Measurements from ENCODE around the gene MRAP.
"Not testable (repeated sequence)": the region's sequence is repeated elsewhere in the genome, so short reads cannot be mapped to it uniquely, and the experiment has no call there.

Gene MRAP

DNA sequence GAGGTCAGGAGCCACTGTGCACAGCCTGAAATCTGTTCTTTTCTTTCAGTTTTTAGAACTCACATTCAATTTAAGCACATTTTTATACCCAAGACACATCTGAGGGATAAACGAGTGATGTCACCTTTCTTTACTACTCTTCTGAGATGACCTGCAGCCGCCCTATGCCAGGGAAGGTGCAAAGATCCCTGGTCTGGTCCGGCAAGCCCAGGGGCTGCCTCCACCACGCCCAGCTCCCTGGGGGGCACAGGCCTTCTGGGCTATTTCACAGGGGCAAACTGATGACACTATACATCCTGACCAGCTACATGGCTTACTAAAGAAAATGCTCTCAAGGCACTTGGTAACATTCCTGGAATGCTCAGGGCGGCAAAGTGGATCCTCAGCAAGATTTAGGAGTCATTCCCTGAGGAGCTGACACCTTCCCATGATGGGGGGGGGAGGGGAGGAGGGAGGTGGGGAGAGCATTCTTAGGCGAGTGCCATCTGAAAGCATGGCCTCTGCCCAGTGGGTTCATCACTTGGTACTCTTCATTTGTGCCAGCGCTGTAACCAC is 11.3 kb downstream of the MRAP start:
- no peak overlapping the region for H3K4me3 ChIP-seq (ENCODE audit: low read depth, low read length)
- TF ChIP-seq, protein P1, sequence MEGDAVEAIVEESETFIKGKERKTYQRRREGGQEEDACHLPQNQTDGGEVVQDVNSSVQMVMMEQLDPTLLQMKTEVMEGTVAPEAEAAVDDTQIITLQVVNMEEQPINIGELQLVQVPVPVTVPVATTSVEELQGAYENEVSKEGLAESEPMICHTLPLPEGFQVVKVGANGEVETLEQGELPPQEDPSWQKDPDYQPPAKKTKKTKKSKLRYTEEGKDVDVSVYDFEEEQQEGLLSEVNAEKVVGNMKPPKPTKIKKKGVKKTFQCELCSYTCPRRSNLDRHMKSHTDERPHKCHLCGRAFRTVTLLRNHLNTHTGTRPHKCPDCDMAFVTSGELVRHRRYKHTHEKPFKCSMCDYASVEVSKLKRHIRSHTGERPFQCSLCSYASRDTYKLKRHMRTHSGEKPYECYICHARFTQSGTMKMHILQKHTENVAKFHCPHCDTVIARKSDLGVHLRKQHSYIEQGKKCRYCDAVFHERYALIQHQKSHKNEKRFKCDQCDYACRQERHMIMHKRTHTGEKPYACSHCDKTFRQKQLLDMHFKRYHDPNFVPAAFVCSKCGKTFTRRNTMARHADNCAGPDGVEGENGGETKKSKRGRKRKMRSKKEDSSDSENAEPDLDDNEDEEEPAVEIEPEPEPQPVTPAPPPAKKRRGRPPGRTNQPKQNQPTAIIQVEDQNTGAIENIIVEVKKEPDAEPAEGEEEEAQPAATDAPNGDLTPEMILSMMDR (IDR thresholded peaks at IDR 0.05; ENCODE audit: low read depth, low read length) = no peak
- peaks cover 42% of the 10 kb centered on the region for H3K36me3 ChIP-seq
- no peak for DNase-seq
- H3K4me1 ChIP-seq = no peaks in the 10 kb centered on the region
- H3K27me3 ChIP-seq = no peaks in the 10 kb centered on the region
- H3K9me3 ChIP-seq = no peaks in the 10 kb centered on the region

DNA sequence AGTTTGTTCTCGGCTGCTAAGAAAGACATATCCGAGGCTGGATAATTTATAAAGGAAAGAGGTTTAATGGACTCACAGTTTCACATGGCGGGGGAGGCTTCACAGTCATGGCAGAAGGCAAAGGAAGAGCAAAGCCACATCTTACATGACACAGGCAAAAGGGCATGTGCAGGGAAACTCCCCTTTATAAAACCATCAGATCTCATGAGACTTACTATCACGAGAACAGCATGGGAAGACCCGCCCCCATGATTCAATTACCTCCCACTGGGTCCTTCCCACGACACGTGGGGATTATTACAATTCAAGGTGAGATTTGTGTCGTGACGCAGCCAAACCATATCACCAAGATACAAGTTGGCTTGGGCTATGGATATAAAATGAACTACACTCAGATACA is 12.3 kb downstream of the MRAP start:
- not testable (repeated sequence) for DNase-seq; H3K4me3 ChIP-seq (ENCODE audit: low read depth, low read length); H3K27me3 ChIP-seq; H3K4me1 ChIP-seq; H3K9me3 ChIP-seq
- H3K36me3 ChIP-seq = peaks cover 49% of the 10 kb centered on the region

GRCh38 chr21:32311621-32312020 is 13.0 kb downstream of the MRAP start:
- Histone ChIP-seq H3K9me3 (no peaks in the 10 kb centered on the region), H3K36me3 (peaks cover 54% of the 10 kb centered on the region), H3K4me1 (no peaks in the 10 kb centered on the region), H3K4me3 (ENCODE audit: low read depth, low read length) (no peak overlapping the region), H3K27me3 (no peaks in the 10 kb centered on the region)
- TF ChIP-seq, protein P1 (IDR thresholded peaks at IDR 0.05; ENCODE audit: low read depth, low read length) = no peak
- no peak for DNase-seq

- no peak for DNase-seq
- H3K36me3 ChIP-seq = peaks cover 57% of the 10 kb centered on the region
- no peak overlapping the region for H3K4me3 ChIP-seq (ENCODE audit: low read depth, low read length)
- H3K4me1 ChIP-seq = no peaks in the 10 kb centered on the region
- no peaks in the 10 kb centered on the region for H3K9me3 ChIP-seq
- TF ChIP-seq, protein P1 (IDR thresholded peaks at IDR 0.05; ENCODE audit: low read depth, low read length) = no peak
- H3K27me3 ChIP-seq = no peaks in the 10 kb centered on the region
Observed at GRCh38 chr21:32312326-32312725, 13.7 kb downstream of the MRAP start.

DNA sequence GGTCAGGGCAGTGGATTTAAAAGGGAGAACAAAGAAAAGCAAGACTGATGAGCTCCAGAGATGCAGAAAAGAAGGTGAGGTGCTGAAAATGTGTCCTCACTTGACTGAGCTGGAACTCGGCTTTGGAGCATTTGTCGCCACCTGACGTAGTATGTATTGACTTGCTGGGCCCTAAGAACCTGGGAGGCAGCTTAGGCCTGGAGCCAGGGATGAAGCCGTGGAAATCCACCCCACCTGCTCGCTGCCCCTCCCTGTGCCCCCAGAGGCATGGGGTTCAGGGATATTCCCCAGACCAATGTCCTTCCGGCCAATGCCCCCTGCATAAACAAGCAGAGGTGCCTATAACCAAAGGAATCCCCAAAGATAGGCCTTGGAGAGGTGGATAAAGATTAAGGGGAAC is 14.3 kb downstream of the MRAP start:
- H3K36me3 ChIP-seq = peaks cover 64% of the 10 kb centered on the region
- H3K9me3 ChIP-seq = no peaks in the 10 kb centered on the region
- H3K4me3 ChIP-seq (ENCODE audit: low read depth, low read length) = no peak overlapping the region
- DNase-seq = no peak
- TF ChIP-seq, protein P1 (IDR thresholded peaks at IDR 0.05; ENCODE audit: low read depth, low read length) = no peak
- no peaks in the 10 kb centered on the region for H3K4me1 ChIP-seq
- no peaks in the 10 kb centered on the region for H3K27me3 ChIP-seq

GRCh38 chr21:32314806-32315205 is 16.2 kb downstream of the MRAP start:
- no peak for DNase-seq
- Histone ChIP-seq H3K4me1 (no peaks in the 10 kb centered on the region), H3K36me3 (peaks cover 78% of the 10 kb centered on the region), H3K27me3 (no peaks in the 10 kb centered on the region), H3K9me3 (no peaks in the 10 kb centered on the region), H3K4me3 (ENCODE audit: low read depth, low read length) (no peak overlapping the region)
- TF ChIP-seq, protein P1 (IDR thresholded peaks at IDR 0.05; ENCODE audit: low read depth, low read length) = no peak

Data from BE2C (cell line).